HepG2 (cell line): ENCODE data around the gene EMILIN1. TPM values are rescaled to one million over a fixed set of nuclear protein-coding genes. Genes with fewer than 3 reads are reported as not detected.

ENCODE experiments used
- GTF2F1 ChIP-seq: fragments of 150-350 bp; IDR thresholded peaks from 2 replicates; pipeline ENCODE4 v1.6.1; 2014; ENCODE audit warnings: low read length
- HOXA3 ChIP-seq: sonication (generic); formaldehyde crosslinking; IDR thresholded peaks from 2 replicates; pipeline ENCODE4 v1.5.0; 2020; ENCODE audit warnings: missing genetic modification reagents
- IRF9 ChIP-seq: sonication (generic); formaldehyde crosslinking; IDR thresholded peaks from 2 replicates; pipeline ENCODE4 v1.8.0; 2022; ENCODE audit warnings: missing genetic modification reagents, mild to moderate bottlenecking, borderline replicate concordance
- PHF8 ChIP-seq: sonication (generic); formaldehyde crosslinking; IDR thresholded peaks from 2 replicates; pipeline ENCODE4 v1.5.0; 2020; ENCODE audit warnings: missing genetic modification reagents
- RBAK ChIP-seq: sonication (generic); formaldehyde crosslinking; IDR thresholded peaks from 2 replicates; pipeline ENCODE4 v1.5.1; 2020; ENCODE audit warnings: mild to moderate bottlenecking, missing genetic modification reagents
- SNAPC4 ChIP-seq: sonication (generic); formaldehyde crosslinking; IDR thresholded peaks from 2 replicates; pipeline ENCODE4 v1.4.0; 2020; ENCODE audit warnings: mild to moderate bottlenecking, missing genetic modification reagents
- ZNF296 ChIP-seq: sonication (generic); formaldehyde crosslinking; conservative IDR thresholded peaks from 2 replicates; pipeline ENCODE4 v1.5.0; 2020; ENCODE audit warnings: mild to moderate bottlenecking, missing genetic modification reagents
- ZNF552 ChIP-seq: sonication (generic); formaldehyde crosslinking; IDR thresholded peaks from 2 replicates; pipeline ENCODE4 v1.9.0; 2022; ENCODE audit warnings: missing genetic modification reagents, mild to moderate bottlenecking, borderline replicate concordance
- polyA plus RNA-seq, 8 experiments: library from polyadenylated mRNA; depleted of rRNA in 3 of 8; stranded (reverse) in 7 of 8; unstranded in 1 of 8; fragments of >200 nt; fragmentation: Illumina TruSeq in 4 of 8; extraction: Trizol in 4 of 8; gene quantifications; 2 replicates each; pipeline versions ENCODE4 v1.2.1 to v1.2.3, GENCODE V29; 2011 to 2016; ENCODE audit warnings: low read depth in 4 of 8, missing spikeins in 1 of 8, mixed read lengths in 1 of 8; ENCODE audit not compliant: insufficient read depth in 1 of 8
- total RNA-seq, 5 experiments: library from RNA; depleted of rRNA; stranded (reverse); fragments of >200 nt; fragmentation: Illumina TruSeq; extraction: Trizol; gene quantifications; 2 replicates each; pipeline ENCODE4 v1.2.3, GENCODE V29; 2016; ENCODE audit warnings: low read depth in 1 of 5
- TF ChIP-seq, protein P1 (sequence below): sonication (generic); formaldehyde crosslinking; IDR thresholded peaks from 2 replicates; pipeline ENCODE4 v1.4.0; 2020; ENCODE audit warnings: mild to moderate bottlenecking, missing genetic modification reagents, borderline replicate concordance
- TF ChIP-seq, protein P2 (sequence below): sonication (generic); formaldehyde crosslinking; IDR thresholded peaks from 2 replicates; pipeline ENCODE4 v1.4.0; 2020; ENCODE audit warnings: missing genetic modification reagents
- TF ChIP-seq, protein P3 (sequence below): sonication (generic); formaldehyde crosslinking; IDR thresholded peaks from 2 replicates; pipeline ENCODE4 v1.4.0; 2020; ENCODE audit warnings: mild to moderate bottlenecking, missing genetic modification reagents

EMILIN1 gene
- total and polyA plus RNA-seq, 2 of the 13 experiments (the other 11 are each of a cell fraction or from before 2014, with no cell fraction given) = 8.1 to 9.7 TPM

DNA sequence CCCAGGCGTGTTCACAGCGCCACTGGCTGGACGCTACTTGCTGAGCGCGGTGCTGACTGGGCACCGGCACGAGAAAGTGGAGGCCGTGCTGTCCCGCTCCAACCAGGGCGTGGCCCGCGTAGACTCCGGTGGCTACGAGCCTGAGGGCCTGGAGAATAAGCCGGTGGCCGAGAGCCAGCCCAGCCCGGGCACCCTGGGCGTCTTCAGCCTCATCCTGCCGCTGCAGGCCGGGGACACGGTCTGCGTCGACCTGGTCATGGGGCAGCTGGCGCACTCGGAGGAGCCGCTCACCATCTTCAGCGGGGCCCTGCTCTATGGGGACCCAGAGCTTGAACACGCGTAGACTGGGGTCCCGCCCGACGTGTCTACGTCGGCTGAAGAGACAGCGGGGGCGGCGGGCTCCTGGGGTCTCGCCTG lies 7.3 kb downstream of the EMILIN1 start (continued):
- TF ChIP-seq, protein P1, sequence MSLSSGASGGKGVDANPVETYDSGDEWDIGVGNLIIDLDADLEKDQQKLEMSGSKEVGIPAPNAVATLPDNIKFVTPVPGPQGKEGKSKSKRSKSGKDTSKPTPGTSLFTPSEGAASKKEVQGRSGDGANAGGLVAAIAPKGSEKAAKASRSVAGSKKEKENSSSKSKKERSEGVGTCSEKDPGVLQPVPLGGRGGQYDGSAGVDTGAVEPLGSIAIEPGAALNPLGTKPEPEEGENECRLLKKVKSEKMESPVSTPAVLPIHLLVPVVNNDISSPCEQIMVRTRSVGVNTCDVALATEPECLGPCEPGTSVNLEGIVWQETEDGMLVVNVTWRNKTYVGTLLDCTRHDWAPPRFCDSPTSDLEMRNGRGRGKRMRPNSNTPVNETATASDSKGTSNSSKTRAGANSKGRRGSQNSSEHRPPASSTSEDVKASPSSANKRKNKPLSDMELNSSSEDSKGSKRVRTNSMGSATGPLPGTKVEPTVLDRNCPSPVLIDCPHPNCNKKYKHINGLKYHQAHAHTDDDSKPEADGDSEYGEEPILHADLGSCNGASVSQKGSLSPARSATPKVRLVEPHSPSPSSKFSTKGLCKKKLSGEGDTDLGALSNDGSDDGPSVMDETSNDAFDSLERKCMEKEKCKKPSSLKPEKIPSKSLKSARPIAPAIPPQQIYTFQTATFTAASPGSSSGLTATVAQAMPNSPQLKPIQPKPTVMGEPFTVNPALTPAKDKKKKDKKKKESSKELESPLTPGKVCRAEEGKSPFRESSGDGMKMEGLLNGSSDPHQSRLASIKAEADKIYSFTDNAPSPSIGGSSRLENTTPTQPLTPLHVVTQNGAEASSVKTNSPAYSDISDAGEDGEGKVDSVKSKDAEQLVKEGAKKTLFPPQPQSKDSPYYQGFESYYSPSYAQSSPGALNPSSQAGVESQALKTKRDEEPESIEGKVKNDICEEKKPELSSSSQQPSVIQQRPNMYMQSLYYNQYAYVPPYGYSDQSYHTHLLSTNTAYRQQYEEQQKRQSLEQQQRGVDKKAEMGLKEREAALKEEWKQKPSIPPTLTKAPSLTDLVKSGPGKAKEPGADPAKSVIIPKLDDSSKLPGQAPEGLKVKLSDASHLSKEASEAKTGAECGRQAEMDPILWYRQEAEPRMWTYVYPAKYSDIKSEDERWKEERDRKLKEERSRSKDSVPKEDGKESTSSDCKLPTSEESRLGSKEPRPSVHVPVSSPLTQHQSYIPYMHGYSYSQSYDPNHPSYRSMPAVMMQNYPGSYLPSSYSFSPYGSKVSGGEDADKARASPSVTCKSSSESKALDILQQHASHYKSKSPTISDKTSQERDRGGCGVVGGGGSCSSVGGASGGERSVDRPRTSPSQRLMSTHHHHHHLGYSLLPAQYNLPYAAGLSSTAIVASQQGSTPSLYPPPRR (CRISPR knock-in tag) = no peak
- TF ChIP-seq GTF2F1 (no peak), ZNF296 (CRISPR knock-in tag) (no peak), RBAK (CRISPR knock-in tag) (peak; percentile 50; the same call in 1 of the 2 replicates), SNAPC4 (0 out of 2 replicates have a peak, but pooled peaks have one; percentile 12), PHF8 (CRISPR knock-in tag) (no peak), IRF9 (CRISPR knock-in tag) (0 out of 2 replicates have a peak, but pooled peaks have one; percentile 14), HOXA3 (CRISPR knock-in tag) (peak; percentile 63), ZNF552 (CRISPR knock-in tag) (peak; percentile 90; the same call in 1 of the 2 replicates)
- TF ChIP-seq, protein P2, sequence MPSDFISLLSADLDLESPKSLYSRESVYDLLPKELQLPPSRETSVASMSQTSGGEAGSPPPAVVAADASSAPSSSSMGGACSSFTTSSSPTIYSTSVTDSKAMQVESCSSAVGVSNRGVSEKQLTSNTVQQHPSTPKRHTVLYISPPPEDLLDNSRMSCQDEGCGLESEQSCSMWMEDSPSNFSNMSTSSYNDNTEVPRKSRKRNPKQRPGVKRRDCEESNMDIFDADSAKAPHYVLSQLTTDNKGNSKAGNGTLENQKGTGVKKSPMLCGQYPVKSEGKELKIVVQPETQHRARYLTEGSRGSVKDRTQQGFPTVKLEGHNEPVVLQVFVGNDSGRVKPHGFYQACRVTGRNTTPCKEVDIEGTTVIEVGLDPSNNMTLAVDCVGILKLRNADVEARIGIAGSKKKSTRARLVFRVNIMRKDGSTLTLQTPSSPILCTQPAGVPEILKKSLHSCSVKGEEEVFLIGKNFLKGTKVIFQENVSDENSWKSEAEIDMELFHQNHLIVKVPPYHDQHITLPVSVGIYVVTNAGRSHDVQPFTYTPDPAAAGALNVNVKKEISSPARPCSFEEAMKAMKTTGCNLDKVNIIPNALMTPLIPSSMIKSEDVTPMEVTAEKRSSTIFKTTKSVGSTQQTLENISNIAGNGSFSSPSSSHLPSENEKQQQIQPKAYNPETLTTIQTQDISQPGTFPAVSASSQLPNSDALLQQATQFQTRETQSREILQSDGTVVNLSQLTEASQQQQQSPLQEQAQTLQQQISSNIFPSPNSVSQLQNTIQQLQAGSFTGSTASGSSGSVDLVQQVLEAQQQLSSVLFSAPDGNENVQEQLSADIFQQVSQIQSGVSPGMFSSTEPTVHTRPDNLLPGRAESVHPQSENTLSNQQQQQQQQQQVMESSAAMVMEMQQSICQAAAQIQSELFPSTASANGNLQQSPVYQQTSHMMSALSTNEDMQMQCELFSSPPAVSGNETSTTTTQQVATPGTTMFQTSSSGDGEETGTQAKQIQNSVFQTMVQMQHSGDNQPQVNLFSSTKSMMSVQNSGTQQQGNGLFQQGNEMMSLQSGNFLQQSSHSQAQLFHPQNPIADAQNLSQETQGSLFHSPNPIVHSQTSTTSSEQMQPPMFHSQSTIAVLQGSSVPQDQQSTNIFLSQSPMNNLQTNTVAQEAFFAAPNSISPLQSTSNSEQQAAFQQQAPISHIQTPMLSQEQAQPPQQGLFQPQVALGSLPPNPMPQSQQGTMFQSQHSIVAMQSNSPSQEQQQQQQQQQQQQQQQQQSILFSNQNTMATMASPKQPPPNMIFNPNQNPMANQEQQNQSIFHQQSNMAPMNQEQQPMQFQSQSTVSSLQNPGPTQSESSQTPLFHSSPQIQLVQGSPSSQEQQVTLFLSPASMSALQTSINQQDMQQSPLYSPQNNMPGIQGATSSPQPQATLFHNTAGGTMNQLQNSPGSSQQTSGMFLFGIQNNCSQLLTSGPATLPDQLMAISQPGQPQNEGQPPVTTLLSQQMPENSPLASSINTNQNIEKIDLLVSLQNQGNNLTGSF (CRISPR knock-in tag) = no peak
- TF ChIP-seq, protein P3, sequence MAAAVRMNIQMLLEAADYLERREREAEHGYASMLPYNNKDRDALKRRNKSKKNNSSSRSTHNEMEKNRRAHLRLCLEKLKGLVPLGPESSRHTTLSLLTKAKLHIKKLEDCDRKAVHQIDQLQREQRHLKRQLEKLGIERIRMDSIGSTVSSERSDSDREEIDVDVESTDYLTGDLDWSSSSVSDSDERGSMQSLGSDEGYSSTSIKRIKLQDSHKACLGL = 0 out of 2 replicates have a peak, but pooled peaks have one; percentile 19
